GM23338 (cell line): ENCODE results near the gene VTCN1. TPM values are rescaled to one million over a fixed set of nuclear protein-coding genes. Genes with fewer than 3 reads are reported as not detected.

Source experiments
- ATAC-seq: fragments of 200-7000 bp; cut with Tn5 transposase; 3 replicates; pipeline ENCODE4 v1.9.1; 2020
- DNase-seq: peaks from one replicate; pipeline ENCODE4 v3.0.0-alpha.2; 2015; ENCODE audit warnings: low spot score
- H2AFZ ChIP-seq: fragments of 200-600 bp; sonication (generic); 2 replicates; pipeline ENCODE4 v1.8.0; 2016; ENCODE audit warnings: antibody characterized with exemption, mild to moderate bottlenecking, moderate library complexity
- H3F3A ChIP-seq: fragments of 200-600 bp; sonication (generic); replicated peaks from 2 replicates; pipeline ENCODE4 v1.8.0; 2017; ENCODE audit warnings: antibody characterized with exemption, mixed run types, low read depth
- H3K27ac ChIP-seq: fragments of 200-600 bp; sonication (generic); 2 replicates; pipeline ENCODE4 v1.6.1; 2016; ENCODE audit warnings: low read depth
- H3K27me3 ChIP-seq: fragments of 200-600 bp; sonication (generic); 2 replicates; pipeline ENCODE4 v1.8.0; 2016; ENCODE audit warnings: mild to moderate bottlenecking, mixed run types, moderate library complexity; ENCODE audit not compliant: insufficient read depth
- H3K36me3 ChIP-seq: fragments of 200-600 bp; sonication (generic); 2 replicates; pipeline ENCODE4 v1.8.0; 2016; ENCODE audit warnings: mild to moderate bottlenecking; ENCODE audit not compliant: insufficient read depth
- H3K4me1 ChIP-seq: fragments of 200-600 bp; sonication (generic); 2 replicates; pipeline ENCODE4 v1.8.0; 2016; ENCODE audit warnings: mild to moderate bottlenecking, moderate library complexity; ENCODE audit not compliant: insufficient read depth
- H3K4me2 ChIP-seq: fragments of 200-600 bp; sonication (generic); 2 replicates; pipeline ENCODE4 v1.7.1; 2017; ENCODE audit warnings: mixed run types
- H3K4me3 ChIP-seq: fragments of 200-600 bp; sonication (generic); 2 replicates; pipeline ENCODE4 v1.6.1; 2016; ENCODE audit warnings: mixed run types
- H3K79me2 ChIP-seq: fragments of 200-600 bp; sonication (generic); replicated peaks from 2 replicates; pipeline ENCODE4 v1.8.0; 2017; ENCODE audit warnings: mild to moderate bottlenecking; ENCODE audit not compliant: insufficient read depth
- H3K9me2 ChIP-seq: fragments of 200-600 bp; sonication (generic); 2 replicates; pipeline ENCODE4 v1.8.0; 2017; ENCODE audit not compliant: insufficient read depth
- H4K20me1 ChIP-seq: fragments of 200-600 bp; sonication (generic); replicated peaks from 2 replicates; pipeline ENCODE4 v1.8.0; 2017; ENCODE audit warnings: mild to moderate bottlenecking; ENCODE audit not compliant: insufficient read depth
- H3K27ac Mint-ChIP-seq: 2 replicates; pipeline ENCODE4 v1.8.0; 2020; ENCODE audit warnings: inconsistent platforms, mild to moderate bottlenecking, moderate library complexity, mixed read lengths
- H3K27me3 Mint-ChIP-seq: 3 replicates; pipeline ENCODE4 v1.8.0; 2022; ENCODE audit warnings: low read depth, mild to moderate bottlenecking, moderate library complexity, mixed read lengths, inconsistent platforms; ENCODE audit not compliant: insufficient read depth, poor library complexity
- H3K36me3 Mint-ChIP-seq: 3 replicates; pipeline ENCODE4 v1.8.0; 2021; ENCODE audit warnings: low read depth, mild to moderate bottlenecking, inconsistent platforms, moderate library complexity, mixed read lengths
- H3K4me1 Mint-ChIP-seq: 3 replicates; pipeline ENCODE4 v1.8.0; 2020; ENCODE audit warnings: mild to moderate bottlenecking, inconsistent platforms, mixed read lengths
- H3K4me3 Mint-ChIP-seq: 3 replicates; pipeline ENCODE4 v1.8.0; 2021; ENCODE audit warnings: moderate library complexity, mild to moderate bottlenecking, inconsistent platforms, mixed read lengths
- H3K9me3 Mint-ChIP-seq: 3 replicates; pipeline ENCODE4 v1.8.0; 2020; ENCODE audit warnings: moderate library complexity, mild to moderate bottlenecking, inconsistent platforms, mixed read lengths
- CREB1 ChIP-seq: fragments of 250-450 bp; sonication (Bioruptor Pico); IDR thresholded peaks from 2 replicates; pipeline ENCODE4 v1.5.0; 2020; ENCODE audit warnings: low read depth, mild to moderate bottlenecking, moderate library complexity
- JUNB ChIP-seq: IDR thresholded peaks from one replicate; pipeline ENCODE4 v1.6.1; 2016; ENCODE audit warnings: antibody characterized with exemption; ENCODE audit not compliant: unreplicated experiment
- NANOG ChIP-seq: IDR thresholded peaks from 2 replicates; pipeline ENCODE4 v1.6.1; 2016; ENCODE audit warnings: antibody characterized with exemption, borderline replicate concordance
- POLR2AphosphoS5 ChIP-seq: IDR thresholded peaks from 2 replicates; pipeline ENCODE4 v1.6.1; 2016; ENCODE audit warnings: antibody characterized with exemption, low read depth
- STAT1 ChIP-seq: IDR thresholded peaks from one replicate; pipeline ENCODE4 v1.6.1; 2016; ENCODE audit warnings: antibody characterized with exemption; ENCODE audit not compliant: unreplicated experiment
- polyA plus RNA-seq: library from polyadenylated mRNA; unstranded; fragments of >200 nt; fragmentation: Nextera tagmentation; extraction: Ambion mirVana; gene quantifications from 2 replicates; pipeline ENCODE4 v1.2.1, GENCODE V29; 2016
- total RNA-seq: library from RNA; depleted of rRNA; stranded (reverse); fragments of >200 nt; shearing (Covaris generic); gene quantifications from 2 replicates; pipeline ENCODE4 v1.2.3, GENCODE V29; 2014
- TF ChIP-seq, protein P1 (sequence below): fragments of 250-450 bp; sonication (Bioruptor Pico); IDR thresholded peaks from 2 replicates; pipeline ENCODE4 v1.5.0; 2020; ENCODE audit warnings: mild to moderate bottlenecking, moderate library complexity
- TF ChIP-seq, protein P2 (sequence below), 2 experiments: fragments of 200-600 bp in 1 of 2; sonication (generic) in 1 of 2; conservative IDR thresholded peaks; 2 replicates each; pipeline versions ENCODE4 v1.5.1 to v1.6.1; 2016 to 2017; ENCODE audit warnings: antibody characterized with exemption in 2 of 2, low read depth in 2 of 2, mild to moderate bottlenecking in 2 of 2, moderate library complexity in 1 of 2

VTCN1 gene
- total and polyA plus RNA-seq, 2 experiments from 2014 or later: not detected

DNA sequence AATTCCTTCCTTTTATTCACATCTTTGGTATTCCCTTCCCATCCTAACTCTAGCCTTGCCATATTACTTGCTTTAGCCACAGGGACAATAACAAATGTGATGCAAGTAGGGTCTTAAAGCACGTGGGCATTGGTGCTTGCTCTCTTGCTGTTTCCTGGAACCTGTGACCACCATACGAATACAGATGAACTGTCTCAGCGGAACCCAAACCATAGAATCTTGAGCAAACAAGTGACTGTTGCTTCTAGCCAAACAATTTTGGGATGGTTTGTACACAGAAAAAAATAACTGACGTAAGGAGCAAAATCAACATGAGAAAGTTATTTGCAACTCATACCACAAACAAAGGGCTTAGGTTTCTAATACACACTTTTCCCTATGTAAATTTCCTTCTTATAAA is 15.2 kb upstream of the VTCN1 start (continued):
- TF ChIP-seq, protein P1, sequence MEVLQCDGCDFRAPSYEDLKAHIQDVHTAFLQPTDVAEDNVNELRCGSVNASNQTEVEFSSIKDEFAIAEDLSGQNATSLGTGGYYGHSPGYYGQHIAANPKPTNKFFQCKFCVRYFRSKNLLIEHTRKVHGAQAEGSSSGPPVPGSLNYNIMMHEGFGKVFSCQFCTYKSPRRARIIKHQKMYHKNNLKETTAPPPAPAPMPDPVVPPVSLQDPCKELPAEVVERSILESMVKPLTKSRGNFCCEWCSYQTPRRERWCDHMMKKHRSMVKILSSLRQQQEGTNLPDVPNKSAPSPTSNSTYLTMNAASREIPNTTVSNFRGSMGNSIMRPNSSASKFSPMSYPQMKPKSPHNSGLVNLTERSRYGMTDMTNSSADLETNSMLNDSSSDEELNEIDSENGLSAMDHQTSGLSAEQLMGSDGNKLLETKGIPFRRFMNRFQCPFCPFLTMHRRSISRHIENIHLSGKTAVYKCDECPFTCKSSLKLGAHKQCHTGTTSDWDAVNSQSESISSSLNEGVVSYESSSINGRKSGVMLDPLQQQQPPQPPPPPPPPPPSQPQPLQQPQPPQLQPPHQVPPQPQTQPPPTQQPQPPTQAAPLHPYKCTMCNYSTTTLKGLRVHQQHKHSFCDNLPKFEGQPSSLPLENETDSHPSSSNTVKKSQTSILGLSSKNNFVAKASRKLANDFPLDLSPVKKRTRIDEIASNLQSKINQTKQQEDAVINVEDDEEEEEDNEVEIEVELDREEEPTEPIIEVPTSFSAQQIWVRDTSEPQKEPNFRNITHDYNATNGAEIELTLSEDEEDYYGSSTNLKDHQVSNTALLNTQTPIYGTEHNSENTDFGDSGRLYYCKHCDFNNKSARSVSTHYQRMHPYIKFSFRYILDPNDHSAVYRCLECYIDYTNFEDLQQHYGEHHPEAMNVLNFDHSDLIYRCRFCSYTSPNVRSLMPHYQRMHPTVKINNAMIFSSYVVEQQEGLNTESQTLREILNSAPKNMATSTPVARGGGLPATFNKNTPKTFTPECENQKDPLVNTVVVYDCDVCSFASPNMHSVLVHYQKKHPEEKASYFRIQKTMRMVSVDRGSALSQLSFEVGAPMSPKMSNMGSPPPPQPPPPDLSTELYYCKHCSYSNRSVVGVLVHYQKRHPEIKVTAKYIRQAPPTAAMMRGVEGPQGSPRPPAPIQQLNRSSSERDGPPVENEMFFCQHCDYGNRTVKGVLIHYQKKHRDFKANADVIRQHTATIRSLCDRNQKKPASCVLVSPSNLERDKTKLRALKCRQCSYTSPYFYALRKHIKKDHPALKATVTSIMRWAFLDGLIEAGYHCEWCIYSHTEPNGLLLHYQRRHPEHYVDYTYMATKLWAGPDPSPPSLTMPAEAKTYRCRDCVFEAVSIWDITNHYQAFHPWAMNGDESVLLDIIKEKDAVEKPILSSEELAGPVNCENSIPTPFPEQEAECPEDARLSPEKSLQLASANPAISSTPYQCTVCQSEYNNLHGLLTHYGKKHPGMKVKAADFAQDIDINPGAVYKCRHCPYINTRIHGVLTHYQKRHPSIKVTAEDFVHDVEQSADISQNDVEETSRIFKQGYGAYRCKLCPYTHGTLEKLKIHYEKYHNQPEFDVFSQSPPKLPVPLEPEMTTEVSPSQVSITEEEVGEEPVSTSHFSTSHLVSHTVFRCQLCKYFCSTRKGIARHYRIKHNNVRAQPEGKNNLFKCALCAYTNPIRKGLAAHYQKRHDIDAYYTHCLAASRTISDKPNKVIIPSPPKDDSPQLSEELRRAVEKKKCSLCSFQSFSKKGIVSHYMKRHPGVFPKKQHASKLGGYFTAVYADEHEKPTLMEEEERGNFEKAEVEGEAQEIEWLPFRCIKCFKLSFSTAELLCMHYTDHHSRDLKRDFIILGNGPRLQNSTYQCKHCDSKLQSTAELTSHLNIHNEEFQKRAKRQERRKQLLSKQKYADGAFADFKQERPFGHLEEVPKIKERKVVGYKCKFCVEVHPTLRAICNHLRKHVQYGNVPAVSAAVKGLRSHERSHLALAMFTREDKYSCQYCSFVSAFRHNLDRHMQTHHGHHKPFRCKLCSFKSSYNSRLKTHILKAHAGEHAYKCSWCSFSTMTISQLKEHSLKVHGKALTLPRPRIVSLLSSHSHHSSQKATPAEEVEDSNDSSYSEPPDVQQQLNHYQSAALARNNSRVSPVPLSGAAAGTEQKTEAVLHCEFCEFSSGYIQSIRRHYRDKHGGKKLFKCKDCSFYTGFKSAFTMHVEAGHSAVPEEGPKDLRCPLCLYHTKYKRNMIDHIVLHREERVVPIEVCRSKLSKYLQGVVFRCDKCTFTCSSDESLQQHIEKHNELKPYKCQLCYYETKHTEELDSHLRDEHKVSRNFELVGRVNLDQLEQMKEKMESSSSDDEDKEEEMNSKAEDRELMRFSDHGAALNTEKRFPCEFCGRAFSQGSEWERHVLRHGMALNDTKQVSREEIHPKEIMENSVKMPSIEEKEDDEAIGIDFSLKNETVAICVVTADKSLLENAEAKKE (CRISPR knock-in tag): no peak
- no peak for TF ChIP-seq NANOG

DNA sequence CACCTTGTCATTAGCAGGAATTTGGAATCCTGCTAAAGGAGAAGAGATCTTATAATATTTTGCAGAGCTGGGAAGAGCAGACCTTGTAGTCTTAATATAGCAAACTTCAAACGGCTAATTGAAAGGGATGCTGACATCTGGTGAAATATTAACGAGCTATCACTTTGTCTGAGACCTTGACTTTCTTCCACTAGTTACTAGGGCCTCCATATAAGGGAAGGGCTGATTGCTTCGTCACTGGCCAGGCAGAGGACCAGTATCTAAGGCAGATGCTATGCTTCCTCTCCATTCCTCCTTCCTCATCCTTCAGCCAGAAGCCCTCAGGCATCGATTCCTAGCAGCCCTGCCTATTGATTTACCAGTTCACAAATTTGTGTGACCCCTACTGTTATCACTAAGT is 6.0 kb upstream of the VTCN1 start:
- Histone ChIP-seq H4K20me1 (no peaks in the 10 kb centered on the region), H3K36me3 (no peaks in the 10 kb centered on the region), H3K27me3 (no peaks in the 10 kb centered on the region), H2AFZ (no peak overlapping the region), H3K79me2 (no peaks in the 10 kb centered on the region), H3F3A (no peaks in the 10 kb centered on the region), H3K9me2 (no peaks in the 10 kb centered on the region), H3K27ac (no peak overlapping the region), H3K4me2 (no peak overlapping the region), H3K4me3 (no peak overlapping the region), H3K4me1 (no peaks in the 10 kb centered on the region)
- DNase-seq: no peak
- peaks cover 2% of the 10 kb centered on the region for H3K27me3 Mint-ChIP-seq
- no peak overlapping the region for H3K27ac Mint-ChIP-seq
- H3K36me3 Mint-ChIP-seq: peaks cover 30% of the 10 kb centered on the region
- no peak overlapping the region for H3K4me3 Mint-ChIP-seq
- H3K9me3 Mint-ChIP-seq: peaks cover 46% of the 10 kb centered on the region
- no peaks in the 10 kb centered on the region for H3K4me1 Mint-ChIP-seq
- ATAC-seq: no peak
- TF ChIP-seq POLR2AphosphoS5: no peak
- TF ChIP-seq, protein P2, sequence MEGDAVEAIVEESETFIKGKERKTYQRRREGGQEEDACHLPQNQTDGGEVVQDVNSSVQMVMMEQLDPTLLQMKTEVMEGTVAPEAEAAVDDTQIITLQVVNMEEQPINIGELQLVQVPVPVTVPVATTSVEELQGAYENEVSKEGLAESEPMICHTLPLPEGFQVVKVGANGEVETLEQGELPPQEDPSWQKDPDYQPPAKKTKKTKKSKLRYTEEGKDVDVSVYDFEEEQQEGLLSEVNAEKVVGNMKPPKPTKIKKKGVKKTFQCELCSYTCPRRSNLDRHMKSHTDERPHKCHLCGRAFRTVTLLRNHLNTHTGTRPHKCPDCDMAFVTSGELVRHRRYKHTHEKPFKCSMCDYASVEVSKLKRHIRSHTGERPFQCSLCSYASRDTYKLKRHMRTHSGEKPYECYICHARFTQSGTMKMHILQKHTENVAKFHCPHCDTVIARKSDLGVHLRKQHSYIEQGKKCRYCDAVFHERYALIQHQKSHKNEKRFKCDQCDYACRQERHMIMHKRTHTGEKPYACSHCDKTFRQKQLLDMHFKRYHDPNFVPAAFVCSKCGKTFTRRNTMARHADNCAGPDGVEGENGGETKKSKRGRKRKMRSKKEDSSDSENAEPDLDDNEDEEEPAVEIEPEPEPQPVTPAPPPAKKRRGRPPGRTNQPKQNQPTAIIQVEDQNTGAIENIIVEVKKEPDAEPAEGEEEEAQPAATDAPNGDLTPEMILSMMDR (conservative IDR thresholded peaks at IDR 0.05; ENCODE audit: low read depth in 2 of 2): no peak
- TF ChIP-seq, protein P1 (CRISPR knock-in tag): no peak
- TF ChIP-seq CREB1 (CRISPR knock-in tag): no peak
- no peak for TF ChIP-seq JUNB
- no peak for TF ChIP-seq STAT1
